ENCODE data around the gene TMEM145.

The TMEM145 gene

DNA sequence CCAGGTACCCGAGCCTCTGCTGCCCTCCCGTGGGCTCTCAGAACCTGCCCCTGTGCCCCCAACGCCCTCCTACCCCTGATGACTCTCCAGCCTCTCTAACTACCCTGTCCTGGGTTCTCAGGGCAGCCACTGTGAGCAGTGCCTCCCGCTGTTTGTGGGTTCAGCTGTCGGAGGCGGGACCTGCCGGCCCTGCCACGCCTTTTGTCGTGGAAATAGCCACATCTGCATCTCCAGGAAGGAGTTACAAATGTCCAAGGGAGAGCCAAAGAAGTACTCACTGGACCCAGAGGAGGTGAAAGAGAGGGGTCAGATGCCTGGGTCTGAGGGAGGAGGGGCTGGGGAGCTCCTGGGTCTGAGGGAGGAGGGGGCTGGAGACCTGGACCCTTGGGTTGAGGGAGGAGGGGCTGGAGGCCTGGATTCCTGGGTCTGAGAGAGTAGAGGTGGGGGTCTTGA, 57.0 kb downstream of the TMEM145 start:
- TF ChIP-seq, protein P1, sequence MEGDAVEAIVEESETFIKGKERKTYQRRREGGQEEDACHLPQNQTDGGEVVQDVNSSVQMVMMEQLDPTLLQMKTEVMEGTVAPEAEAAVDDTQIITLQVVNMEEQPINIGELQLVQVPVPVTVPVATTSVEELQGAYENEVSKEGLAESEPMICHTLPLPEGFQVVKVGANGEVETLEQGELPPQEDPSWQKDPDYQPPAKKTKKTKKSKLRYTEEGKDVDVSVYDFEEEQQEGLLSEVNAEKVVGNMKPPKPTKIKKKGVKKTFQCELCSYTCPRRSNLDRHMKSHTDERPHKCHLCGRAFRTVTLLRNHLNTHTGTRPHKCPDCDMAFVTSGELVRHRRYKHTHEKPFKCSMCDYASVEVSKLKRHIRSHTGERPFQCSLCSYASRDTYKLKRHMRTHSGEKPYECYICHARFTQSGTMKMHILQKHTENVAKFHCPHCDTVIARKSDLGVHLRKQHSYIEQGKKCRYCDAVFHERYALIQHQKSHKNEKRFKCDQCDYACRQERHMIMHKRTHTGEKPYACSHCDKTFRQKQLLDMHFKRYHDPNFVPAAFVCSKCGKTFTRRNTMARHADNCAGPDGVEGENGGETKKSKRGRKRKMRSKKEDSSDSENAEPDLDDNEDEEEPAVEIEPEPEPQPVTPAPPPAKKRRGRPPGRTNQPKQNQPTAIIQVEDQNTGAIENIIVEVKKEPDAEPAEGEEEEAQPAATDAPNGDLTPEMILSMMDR (IDR thresholded peaks at IDR 0.05): no peak
- no peak for DNase-seq (ENCODE audit: low spot score)
- no peak overlapping the region for H3K27ac ChIP-seq
- H3K4me3 ChIP-seq: no peak overlapping the region

DNA sequence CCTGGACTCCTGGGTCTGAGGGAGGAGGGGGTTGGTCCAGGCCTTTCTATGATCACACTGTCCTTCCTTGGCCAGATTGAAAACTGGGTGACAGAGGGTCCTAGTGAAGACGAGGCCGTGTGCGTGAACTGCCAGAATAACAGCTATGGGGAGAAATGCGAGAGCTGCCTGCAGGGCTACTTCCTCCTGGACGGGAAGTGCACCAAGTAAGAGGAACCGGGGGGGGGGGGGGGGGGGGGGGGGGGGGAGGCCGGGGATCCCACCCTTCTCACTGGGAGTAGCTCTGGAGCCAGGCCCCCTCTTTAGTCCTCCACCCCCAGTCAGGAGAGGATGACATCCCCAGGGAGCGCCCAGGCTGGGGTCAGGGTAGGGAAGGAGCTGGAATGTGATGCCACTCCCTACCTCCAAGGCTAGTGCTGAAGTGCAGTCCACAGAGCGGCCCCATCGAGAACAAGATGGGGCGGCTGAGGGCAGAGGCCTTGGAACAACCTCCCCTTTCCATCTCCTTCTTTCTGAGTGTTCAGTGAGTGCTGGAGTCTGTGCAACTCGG, 57.6 kb downstream of the TMEM145 start:
- TF ChIP-seq, protein P1 (IDR thresholded peaks at IDR 0.05): no peak
- no peak for DNase-seq (ENCODE audit: low spot score)
- Histone ChIP-seq H3K27ac (no peak overlapping the region), H3K4me3 (no peak overlapping the region)
